Measurements from ENCODE around the gene AWAT2.

DNA sequence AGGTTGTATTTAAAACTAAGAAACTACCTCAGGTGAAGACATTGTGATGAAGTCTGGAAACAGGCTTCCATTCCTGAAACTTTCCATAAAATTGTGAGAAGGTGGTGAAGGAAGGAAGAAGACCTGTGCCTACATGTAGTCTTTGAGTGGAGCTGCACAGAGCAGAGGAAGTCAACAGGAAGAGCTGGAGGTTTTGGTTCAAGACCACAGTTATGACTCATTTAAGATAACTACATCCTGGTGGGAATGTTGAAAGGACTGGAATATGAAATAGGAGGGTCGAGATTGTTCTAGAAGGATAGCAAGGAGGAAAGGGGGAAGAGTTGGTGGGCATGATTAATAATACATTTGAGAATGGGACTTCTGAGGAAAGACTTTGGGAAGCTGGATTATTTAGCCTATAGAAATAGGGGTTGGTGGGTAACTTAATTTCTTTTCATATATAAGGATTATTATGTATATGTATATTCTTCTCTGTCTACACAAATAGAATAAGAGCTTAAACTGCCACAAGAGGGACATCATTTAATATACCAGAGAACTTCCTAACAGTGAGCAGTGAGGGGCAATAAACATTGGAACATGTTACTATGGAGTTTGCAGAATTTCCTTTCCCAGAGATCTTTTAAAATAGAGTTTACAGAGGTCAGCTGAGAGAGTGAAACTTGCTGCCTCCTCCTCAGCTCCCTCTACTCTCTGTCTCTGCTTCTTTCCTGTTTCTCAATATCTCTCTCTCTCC lies 23.5 kb downstream of the AWAT2 start:
- TF ChIP-seq, protein P1, sequence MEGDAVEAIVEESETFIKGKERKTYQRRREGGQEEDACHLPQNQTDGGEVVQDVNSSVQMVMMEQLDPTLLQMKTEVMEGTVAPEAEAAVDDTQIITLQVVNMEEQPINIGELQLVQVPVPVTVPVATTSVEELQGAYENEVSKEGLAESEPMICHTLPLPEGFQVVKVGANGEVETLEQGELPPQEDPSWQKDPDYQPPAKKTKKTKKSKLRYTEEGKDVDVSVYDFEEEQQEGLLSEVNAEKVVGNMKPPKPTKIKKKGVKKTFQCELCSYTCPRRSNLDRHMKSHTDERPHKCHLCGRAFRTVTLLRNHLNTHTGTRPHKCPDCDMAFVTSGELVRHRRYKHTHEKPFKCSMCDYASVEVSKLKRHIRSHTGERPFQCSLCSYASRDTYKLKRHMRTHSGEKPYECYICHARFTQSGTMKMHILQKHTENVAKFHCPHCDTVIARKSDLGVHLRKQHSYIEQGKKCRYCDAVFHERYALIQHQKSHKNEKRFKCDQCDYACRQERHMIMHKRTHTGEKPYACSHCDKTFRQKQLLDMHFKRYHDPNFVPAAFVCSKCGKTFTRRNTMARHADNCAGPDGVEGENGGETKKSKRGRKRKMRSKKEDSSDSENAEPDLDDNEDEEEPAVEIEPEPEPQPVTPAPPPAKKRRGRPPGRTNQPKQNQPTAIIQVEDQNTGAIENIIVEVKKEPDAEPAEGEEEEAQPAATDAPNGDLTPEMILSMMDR (IDR thresholded peaks at IDR 0.05; ENCODE audit: low read depth, low read length) = no peak
- no peak for TF ChIP-seq EZH2phosphoT487 (IDR thresholded peaks at IDR 0.05; ENCODE audit: low read depth)

Data from OCI-LY3 (cell line).